Measurements from ENCODE around the gene TBCD. TPM values are rescaled to one million over a fixed set of nuclear protein-coding genes. Genes with fewer than 3 reads are reported as not detected.

The TBCD gene
- total RNA-seq, 2 donors from 2014 or later = 66.5 to 166 TPM

DNA sequence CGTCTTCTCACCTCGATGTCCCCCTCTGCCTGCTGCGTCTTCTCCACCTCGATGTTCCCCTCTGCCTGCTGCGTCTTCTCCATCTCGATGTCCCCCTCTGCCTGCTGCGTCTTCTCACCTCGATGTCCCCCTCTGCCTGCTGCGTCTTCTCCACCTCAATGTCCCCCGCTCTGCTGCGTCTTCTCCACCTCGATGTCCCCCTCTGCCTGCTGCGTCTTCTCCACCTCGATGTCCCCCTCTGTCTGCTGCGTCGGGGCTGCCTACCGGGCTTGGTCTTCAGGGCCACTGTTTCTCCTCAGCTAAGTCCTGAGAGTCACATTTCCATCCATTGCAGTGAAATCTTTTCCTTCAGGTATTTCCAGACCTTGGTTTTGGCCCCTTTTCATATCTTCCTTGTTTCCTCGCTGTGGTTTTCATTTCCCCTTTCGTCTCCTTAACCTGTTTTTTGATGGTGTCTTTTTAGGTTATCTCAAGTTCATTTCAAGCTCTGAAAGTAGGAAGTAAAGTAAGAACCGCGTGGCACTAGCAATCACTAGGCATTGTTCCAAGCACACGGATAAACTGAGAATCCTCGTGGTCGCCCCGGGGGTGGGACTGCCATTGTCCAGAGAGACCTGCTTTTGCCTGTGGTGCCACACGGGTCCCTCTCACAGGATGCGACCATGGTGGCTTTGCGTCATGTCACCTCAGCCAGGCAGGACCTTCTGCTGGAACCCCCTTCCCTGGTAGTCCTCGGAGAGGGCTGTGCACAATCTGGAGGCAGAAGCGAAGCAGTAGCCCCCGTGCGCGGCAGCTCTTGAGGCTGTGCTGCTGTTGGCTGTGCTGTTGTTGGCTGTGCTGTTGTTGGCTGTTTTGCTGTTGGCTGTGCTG, 97.4 kb downstream of the TBCD start:
- H3K27me3 Mint-ChIP-seq = no peaks in the 10 kb centered on the region
- ATAC-seq (no peak), DNase-seq (ENCODE audit: low spot score) (peak; percentile 44)
- peak overlapping the region; percentile 65 for H3K4me3 Mint-ChIP-seq
- peaks cover 17 to 46% of the 10 kb centered on the region in 2 donors for H3K4me1 Mint-ChIP-seq (ENCODE audit: low read depth in 2 of 2)
- no peaks in the 10 kb centered on the region for H3K9me3 Mint-ChIP-seq
- peaks cover 10% of the 10 kb centered on the region for H3K36me3 Mint-ChIP-seq
- no peak overlapping the region for H3K27ac Mint-ChIP-seq

DNA sequence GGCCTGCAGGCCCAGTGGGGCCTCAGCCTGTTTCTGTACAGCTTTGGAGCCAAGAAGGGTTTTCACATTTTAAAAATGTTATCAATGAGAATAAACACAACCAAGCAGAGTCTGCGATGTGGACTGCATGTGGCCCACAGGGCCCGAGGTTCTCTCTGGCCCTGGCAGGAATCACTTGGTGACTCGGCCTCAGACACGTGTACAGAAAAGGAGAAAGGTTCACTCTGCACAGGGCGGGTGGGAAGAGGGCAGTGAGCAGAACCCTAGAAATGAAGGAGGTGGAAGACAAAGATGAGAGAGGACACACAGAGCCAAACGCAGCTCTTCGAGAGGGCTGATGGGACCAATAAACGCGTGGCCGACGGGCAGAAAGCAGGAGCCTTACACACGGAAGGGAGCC, 99.5 kb downstream of the TBCD start:
- peak; percentile 60 for DNase-seq (ENCODE audit: low spot score)
- Mint-ChIP-seq H3K27ac (no peak overlapping the region), H3K27me3 (no peaks in the 10 kb centered on the region), H3K9me3 (no peaks in the 10 kb centered on the region), H3K36me3 (peaks cover 10% of the 10 kb centered on the region), H3K4me1 (ENCODE audit: low read depth in 2 of 2) (peaks cover 17 to 38% of the 10 kb centered on the region in 2 donors), H3K4me3 (no peak overlapping the region)
- ATAC-seq = no peak

DNA sequence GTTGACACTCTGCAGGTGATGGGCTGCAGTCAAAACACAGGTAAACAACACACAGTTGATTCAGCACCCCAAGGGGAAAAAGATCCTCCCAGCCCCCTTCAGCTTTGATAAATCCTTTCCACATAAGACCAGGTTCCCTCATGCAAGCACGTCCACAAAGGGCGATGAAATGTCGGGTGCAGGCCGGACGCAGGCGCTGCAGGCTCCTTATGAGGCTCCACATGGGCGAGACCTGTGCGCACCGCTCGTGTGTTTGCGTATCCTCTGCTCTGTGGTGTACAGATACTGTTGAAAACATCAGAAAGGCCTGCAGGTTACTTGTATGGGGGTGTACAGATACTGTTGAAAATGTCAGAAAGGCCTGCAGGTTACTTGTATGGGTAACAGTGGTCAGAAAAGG, 102.4 kb downstream of the TBCD start:
- DNase-seq (ENCODE audit: low spot score) (no peak), ATAC-seq (no peak)
- Mint-ChIP-seq H3K4me3 (no peak overlapping the region), H3K9me3 (no peaks in the 10 kb centered on the region), H3K4me1 (ENCODE audit: low read depth in 2 of 2) (peaks cover 16 to 30% of the 10 kb centered on the region in 2 donors), H3K27ac (no peak overlapping the region), H3K36me3 (peaks cover 8% of the 10 kb centered on the region), H3K27me3 (no peaks in the 10 kb centered on the region)

DNA sequence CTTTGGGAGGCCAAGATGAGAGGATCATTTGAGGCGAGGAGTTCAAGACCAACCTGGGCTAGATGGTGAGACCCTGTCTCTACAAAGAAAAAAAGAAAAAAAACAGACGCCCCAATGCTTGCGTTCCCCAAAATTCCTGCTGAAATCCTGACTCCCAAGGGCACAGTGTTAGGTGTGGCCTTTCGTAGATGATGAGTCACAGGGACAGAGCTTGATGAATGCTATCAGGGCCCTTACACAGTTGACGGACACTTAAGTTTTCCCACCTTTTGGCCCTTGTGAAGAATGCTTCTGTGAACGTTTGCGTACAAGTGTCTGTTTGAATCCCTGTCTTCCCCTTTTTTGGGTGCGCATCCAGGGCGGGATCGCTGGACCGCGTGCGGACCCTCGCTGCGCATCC, 104.5 kb downstream of the TBCD start:
- Mint-ChIP-seq H3K4me1 (ENCODE audit: low read depth in 2 of 2) (peaks cover 28 to 38% of the 10 kb centered on the region in 2 donors), H3K36me3 (no peaks in the 10 kb centered on the region), H3K9me3 (no peaks in the 10 kb centered on the region), H3K27ac (no peak overlapping the region), H3K27me3 (no peaks in the 10 kb centered on the region), H3K4me3 (no peak overlapping the region)
- DNase-seq (ENCODE audit: low spot score) = no peak
- no peak for ATAC-seq

DNA sequence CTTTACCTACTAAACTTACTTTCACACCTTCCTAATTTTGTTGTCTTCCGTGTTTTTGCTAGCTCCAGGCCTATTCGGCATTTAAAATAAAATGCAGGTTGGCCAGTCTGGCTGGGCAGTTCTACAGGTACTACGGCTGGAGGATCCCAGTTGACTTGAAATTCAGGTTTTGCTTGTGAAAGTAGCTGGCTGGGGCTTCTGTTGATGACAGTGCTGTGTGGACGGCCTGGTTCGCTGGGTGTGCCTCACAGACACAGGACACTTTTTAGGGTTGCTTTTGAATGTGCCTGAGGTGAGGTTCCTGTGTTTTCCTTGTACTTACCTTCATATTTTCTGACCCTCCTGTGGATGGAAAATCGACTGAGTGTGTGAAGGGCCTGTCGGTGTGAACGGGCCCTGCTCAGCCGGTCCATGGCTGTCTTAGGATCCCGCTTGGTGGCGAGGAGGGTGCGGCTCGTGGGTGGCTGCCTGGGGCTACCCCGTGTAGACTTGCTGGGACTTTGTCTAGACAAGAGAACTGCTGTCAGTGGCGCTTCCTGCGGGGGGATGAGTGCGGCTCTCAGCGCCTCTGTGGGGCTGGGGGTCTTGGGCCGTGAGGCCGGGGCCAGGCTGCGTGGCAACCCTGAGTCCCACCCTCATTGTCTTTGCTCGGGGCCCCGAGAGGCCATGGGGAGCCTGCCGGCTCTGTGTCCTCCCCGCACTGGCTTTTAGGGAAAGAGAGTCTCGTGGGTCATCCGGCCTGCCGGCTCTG, 106.7 kb downstream of the TBCD start:
- Mint-ChIP-seq H3K4me1 (ENCODE audit: low read depth in 2 of 2) (peaks cover 41 to 44% of the 10 kb centered on the region in 2 donors), H3K36me3 (no peaks in the 10 kb centered on the region), H3K27me3 (no peaks in the 10 kb centered on the region), H3K4me3 (peak overlapping the region; percentile 84), H3K27ac (peak overlapping the region; percentile 89 to 93), H3K9me3 (no peaks in the 10 kb centered on the region)
- peak; percentile 48 to 51 for ATAC-seq
- no peak for DNase-seq (ENCODE audit: low spot score)

DNA sequence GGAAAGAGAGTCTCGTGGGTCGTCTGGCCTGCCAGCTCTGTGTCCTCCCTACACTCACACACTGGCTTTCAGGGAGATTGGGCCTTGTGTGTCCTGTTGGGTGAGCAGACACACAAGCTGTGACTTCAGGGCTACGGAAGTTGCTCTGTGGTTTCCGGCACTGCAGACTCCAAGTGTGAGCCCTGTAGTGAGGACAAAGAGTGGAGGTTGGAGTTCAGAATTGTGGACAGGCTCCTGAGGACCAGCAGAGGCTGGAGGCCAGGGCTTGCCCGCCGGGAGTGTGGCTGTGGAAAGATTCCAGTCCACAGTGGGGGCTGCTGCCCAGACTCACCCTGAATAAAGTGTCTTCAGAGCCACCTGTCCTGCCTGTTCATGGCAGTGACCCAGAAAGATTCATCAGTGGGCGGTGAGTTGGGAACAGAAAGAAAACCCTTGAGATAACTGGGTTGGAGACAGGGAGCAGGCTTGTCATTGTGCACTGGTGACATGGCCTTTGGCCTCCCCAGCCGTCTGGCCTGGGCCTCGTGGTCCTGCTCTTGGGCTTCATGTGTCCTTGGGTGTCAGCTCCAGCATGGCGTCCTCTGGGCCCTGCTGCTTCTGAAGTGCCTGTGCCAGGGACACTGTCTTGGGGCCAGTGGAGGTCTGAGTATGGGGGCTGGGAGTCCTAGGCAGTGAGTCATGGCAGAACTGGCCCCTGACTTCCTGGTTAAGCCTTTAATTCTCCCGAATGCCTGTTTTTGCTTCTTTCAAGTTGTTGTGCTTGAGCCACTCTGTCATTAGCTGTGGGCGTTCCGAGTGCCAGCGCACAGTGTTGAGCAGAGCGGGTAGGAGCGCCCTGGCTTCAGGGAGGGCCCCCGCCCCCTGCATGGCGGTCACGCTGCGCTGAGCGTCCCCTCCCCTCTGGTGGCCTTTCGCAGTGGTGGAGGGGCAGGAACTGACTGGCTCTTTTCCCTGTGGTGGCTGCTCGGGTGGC, 107.9 kb downstream of the TBCD start:
- H3K9me3 Mint-ChIP-seq = no peaks in the 10 kb centered on the region
- H3K4me1 Mint-ChIP-seq (ENCODE audit: low read depth in 2 of 2) = peaks cover 48 to 53% of the 10 kb centered on the region in 2 donors
- DNase-seq (ENCODE audit: low spot score) = no peak
- peak overlapping the region; percentile 84 for H3K4me3 Mint-ChIP-seq
- no peaks in the 10 kb centered on the region for H3K27me3 Mint-ChIP-seq
- peak overlapping the region; percentile 89 to 93 for H3K27ac Mint-ChIP-seq
- ATAC-seq = peak; percentile 67 to 78
- H3K36me3 Mint-ChIP-seq = no peaks in the 10 kb centered on the region

DNA sequence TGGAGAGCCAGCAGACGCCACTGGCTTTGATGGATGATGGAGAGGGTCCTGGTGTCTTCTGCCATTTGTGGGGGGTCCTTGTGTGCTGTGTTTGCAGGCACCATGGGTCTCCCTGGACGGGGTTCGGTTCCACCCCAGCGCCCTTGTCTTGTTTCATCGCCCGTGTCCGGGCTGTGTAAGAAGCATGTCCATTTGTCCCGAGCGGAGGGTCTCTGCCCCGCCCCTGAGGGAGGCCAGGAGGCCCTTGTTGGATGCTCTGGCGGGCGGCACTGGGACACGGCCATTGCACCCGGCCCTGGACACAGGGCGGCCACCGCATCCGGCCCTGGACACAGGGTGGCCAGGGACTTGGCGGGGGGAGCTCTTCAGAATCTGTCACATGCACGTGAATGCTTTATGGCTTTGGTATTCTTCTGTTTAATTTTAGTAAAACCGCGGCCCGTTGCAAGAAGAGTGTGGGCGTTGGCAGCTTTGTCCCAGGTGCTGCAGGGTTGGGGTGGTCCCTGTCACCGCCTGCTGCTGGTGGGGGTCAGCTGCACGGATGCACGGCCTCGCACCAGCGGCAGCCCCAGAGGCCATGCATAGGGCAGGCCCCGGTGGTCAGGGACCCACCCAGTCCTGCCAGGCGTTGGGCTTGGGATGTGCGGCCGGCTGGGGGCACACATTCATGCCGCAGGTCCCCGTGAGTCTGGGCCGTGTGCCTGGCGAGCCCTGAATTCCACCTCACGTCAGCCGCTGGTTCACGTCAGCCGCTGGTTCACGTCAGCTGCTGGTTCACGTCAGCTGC, 108.9 kb downstream of the TBCD start:
- ATAC-seq = no peak
- DNase-seq (ENCODE audit: low spot score) = no peak
- Mint-ChIP-seq H3K4me1 (ENCODE audit: low read depth in 2 of 2) (peaks cover 55 to 58% of the 10 kb centered on the region in 2 donors), H3K27me3 (no peaks in the 10 kb centered on the region), H3K4me3 (peak overlapping the region; percentile 84), H3K9me3 (no peaks in the 10 kb centered on the region), H3K27ac (peak overlapping the region; percentile 89 to 93), H3K36me3 (no peaks in the 10 kb centered on the region)

DNA sequence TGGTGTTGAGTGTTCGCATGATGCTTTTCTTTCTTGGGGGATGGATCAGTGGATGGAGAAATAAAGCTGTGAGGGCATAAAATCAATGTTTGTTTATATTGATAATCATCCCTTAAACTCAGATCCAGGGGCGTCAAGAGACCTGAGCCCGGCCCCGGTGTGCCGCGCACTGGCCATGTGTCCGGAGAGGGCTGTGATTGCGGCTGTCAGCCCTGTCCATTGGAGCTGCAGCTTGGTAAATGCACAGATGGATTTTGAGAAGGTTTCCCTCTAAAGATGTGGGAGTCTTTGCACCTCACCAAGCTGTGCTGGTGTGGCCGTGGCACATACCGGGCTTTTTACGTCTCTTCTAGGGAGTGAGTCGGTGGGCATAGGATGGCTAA, 109.5 kb downstream of the TBCD start:
- H3K27ac Mint-ChIP-seq = no peak overlapping the region
- no peak for DNase-seq (ENCODE audit: low spot score)
- ATAC-seq = no peak
- H3K4me1 Mint-ChIP-seq (ENCODE audit: low read depth in 2 of 2) = peaks cover 55 to 59% of the 10 kb centered on the region in 2 donors
- H3K9me3 Mint-ChIP-seq = no peaks in the 10 kb centered on the region
- no peak overlapping the region for H3K4me3 Mint-ChIP-seq
- H3K27me3 Mint-ChIP-seq = no peaks in the 10 kb centered on the region
- H3K36me3 Mint-ChIP-seq = no peaks in the 10 kb centered on the region

DNA sequence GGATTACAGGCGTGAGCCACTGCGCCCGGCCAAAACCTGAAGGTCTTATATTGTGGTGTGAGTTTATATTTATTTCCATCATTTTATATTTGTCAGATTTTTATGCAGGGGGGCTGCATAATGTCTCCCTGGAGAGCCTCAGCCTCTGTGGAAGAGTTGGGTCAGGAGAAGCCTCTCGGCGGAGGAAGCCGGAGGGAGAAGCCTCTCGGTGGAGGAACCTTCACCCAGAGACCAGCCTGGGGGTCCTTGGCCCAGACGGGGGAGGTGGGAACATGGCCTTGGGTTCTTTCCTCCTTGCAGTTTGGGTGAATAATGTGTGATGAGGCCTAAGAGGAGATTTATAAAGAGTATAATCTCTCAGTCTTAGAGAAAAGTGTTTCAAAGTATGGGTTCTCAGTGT, 110.3 kb downstream of the TBCD start:
- DNase-seq (ENCODE audit: low spot score) (no peak), ATAC-seq (no peak)
- Mint-ChIP-seq H3K36me3 (no peaks in the 10 kb centered on the region), H3K27me3 (no peaks in the 10 kb centered on the region), H3K27ac (peak overlapping the region in 1 of 2 donors; percentile 39), H3K4me1 (ENCODE audit: low read depth in 2 of 2) (peaks cover 55 to 59% of the 10 kb centered on the region in 2 donors), H3K4me3 (no peak overlapping the region), H3K9me3 (no peaks in the 10 kb centered on the region)

DNA sequence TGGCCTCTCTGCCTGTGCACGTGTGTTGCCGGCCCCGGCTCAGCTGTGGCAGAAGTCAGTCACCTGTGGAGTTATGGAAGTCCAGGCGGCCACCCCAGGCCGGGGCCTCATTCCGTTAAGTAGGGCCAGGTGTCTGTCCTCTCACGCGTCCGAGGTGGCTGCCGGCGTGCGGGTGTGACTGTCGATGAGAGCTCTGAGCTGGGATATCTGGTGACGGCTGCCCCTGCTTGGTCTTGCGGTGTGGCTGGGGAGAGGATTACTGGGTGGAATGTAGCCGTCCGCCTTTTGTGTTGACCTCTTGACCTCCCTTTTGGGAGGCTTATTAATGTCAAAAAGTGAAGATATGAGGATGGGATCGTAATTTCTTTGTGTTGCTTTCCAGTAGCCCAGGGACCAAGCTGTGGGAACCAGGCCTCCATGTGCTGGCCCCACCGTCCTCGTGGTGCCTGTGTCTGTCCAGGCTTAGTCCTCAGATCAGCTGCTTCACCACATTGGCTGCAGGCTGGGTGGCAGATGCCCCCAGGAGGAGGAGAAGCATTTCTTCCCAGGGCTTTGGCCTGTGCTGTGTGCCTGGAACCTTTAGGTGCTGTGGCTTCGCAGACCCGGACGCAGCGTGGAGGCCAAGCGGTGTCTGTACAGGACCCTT, 111.0 kb downstream of the TBCD start:
- H3K4me3 Mint-ChIP-seq = peak overlapping the region; percentile 87
- H3K36me3 Mint-ChIP-seq = no peaks in the 10 kb centered on the region
- DNase-seq (ENCODE audit: low spot score) = no peak
- no peaks in the 10 kb centered on the region for H3K9me3 Mint-ChIP-seq
- no peak for ATAC-seq
- H3K27me3 Mint-ChIP-seq = no peaks in the 10 kb centered on the region
- H3K4me1 Mint-ChIP-seq (ENCODE audit: low read depth in 2 of 2) = peaks cover 58 to 59% of the 10 kb centered on the region in 2 donors
- H3K27ac Mint-ChIP-seq = peak overlapping the region in 1 of 2 donors; percentile 39

DNA sequence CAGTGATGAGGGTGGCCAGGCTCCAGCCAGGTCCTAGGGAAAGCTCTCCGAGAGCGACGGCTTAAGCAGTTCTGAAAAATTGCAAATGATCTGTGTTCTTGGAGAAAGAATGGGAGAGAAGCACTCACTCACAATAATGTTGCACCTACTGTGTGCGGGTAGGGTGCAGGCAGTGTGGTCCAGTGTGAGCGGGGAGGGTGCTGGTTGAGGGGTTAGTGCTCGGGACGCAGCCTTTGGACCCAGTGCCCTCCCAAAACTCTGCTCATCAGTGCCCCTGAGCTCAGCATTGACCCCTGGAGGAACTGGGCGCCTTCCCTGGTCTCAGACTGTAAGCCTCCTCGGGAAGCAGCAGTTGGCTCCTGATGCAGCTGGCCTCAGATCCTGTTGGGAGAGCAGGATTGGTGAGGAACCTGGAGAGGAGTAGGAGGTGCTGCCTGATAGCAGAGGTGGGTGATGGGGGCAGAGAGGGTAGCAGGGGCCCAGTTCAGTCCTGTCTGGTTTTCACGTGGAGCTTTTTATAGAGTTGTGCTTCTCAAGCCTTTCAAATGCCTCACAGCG, 111.6 kb downstream of the TBCD start:
- ATAC-seq (no peak), DNase-seq (ENCODE audit: low spot score) (no peak)
- Mint-ChIP-seq H3K4me1 (ENCODE audit: low read depth in 2 of 2) (peaks cover 53 to 54% of the 10 kb centered on the region in 2 donors), H3K27ac (peak overlapping the region; percentile 85 to 90), H3K27me3 (no peaks in the 10 kb centered on the region), H3K36me3 (no peaks in the 10 kb centered on the region), H3K9me3 (no peaks in the 10 kb centered on the region), H3K4me3 (peak overlapping the region; percentile 87)

All from natural killer cell treated with Interleukin-12 subunit alpha and Interleukin-12 subunit beta and Interleukin-15 and Interleukin-18, amount 100 ng/mL, for 72 hours (primary cell).